GM18499 (cell line): Measurements from ENCODE around the gene SARDH.

Source experiments
- ATAC-seq: cut with Tn5 transposase; IDR thresholded peaks from one replicate; pipeline ENCODE4 v1.9.1; 2021; ENCODE audit warnings: moderate number of reproducible peaks; ENCODE audit not compliant: insufficient read depth, unreplicated experiment

Gene SARDH

DNA sequence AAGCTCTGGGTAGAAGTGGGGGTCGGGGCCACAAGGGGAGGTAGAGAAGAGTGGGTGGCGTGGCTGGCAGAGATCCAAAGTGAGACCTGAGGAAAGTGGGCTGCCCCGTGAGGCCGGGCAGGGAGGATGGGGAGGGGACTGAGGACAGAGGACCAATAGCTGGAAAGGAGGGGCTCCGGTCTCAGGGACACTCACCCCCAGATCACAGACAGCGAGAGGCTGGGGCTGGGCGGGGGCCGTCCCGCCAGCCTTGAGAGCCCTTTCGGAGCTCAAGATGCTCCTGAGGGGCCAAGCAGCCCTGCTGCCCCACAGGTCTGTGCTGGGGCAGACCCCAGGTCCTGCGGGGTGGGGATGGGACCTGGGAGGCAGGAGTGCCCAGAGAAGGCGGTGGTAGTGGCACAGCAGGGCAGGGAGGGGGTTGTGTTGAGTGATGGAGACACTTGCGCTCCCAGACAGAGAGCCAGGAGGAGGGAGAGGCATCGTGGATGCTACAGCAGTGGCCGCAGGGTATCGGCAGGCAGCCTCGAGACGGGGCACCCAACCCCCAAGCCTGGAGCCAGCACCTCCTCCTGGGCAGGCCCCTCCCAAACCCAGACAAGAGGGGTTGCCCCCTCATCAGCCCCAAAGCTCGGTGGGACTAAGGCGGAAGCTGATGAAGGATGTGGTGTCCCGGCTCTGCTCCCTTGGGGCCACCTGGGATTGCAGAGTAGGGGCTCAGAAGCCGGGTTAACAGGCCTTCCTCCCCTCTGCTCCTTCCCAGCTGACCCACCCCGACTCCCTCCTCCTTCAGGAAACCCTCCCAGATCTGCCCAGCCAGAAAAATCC is 3.4 kb downstream of the SARDH start:
- ATAC-seq, result no peak

DNA sequence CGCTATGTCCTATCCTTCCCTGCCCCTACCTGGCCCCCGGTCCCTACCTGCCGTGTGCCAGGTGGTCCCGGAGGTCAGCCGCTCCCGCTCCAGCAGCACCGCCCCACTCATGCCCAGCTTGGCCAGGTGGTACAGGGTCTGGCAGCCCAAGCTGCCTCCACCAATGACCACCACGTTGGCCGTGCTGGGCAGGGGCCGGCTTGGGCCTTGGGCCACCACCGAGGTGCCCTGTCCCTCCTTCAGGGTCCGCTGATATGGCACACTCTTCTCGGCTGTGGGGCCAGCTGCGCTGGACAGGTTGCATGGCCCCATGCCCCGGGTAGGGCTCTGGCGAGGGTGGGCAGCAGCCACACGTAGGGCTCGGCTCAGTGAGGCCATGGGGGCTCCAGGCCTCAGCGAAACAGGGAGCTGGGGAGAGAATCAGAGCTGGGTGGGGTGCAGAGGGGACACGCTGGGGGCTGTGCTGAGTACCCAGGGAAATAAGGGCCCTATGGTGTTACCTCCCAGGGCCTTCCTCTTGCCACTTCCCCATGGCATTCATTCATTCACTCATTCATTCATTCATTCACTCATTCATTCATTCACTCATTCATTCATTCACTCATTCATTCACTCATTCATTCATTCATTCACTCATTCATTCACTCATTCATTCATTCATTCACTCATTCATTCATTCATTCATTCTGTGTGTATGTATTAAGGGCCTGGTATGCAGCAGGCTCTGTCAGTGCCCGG is 4.2 kb downstream of the SARDH start:
- no peak for ATAC-seq

DNA sequence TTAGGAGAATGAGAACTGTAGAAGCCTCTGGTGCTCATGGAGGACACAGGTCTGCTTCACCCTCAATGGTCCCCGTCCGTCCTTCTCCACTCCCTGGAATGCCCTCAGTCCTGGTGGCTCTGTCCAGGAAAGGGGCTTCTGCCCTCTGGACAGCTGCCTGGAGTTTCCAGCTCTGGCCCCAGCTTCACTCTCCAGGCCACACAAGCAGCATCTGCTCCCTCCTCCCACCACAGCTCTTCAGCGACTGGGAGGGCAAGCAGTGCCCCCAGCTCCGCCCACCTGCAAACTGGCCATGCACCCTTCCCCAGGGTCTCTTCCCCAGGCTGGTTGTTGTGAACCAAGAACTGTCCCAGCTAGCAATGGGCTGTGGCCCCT is 4.7 kb downstream of the SARDH start:
- no peak for ATAC-seq

DNA sequence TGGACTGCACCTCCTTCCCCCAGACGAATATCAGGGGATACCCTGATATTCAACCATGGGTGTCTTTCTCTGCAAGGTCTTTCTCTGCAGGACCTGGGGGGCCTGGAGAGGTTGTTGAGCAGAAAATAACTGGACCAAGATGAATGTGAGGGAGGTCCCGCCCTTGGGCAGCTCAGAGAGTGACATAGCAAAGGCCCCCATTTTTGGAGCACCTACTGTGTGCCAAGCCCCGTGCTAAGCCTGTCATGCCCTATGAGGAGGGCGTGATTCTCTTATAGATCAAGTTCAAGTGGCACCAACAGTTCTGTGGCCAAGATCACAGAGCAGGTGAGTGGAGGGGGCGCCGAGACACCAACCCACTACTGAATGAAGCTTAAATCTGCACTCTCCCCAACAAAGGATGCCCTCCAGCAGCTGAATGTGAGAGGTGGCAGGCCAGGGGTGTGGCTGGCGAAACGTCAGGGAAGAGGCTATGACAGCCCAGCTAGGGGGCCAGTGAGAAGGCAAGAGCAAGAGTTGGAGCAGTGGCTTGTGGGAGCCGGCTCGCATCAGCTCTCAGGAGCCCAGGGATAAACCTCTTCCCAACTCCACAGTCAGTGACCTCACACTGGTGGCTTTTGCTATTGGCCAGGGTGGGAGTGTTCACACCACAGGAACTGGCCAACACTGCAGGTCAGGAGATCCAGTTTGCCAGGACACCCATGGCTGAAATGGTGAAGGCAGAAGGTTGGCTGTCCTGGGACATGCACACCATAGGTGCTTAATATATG is 5.3 kb downstream of the SARDH start:
- no peak for ATAC-seq

DNA sequence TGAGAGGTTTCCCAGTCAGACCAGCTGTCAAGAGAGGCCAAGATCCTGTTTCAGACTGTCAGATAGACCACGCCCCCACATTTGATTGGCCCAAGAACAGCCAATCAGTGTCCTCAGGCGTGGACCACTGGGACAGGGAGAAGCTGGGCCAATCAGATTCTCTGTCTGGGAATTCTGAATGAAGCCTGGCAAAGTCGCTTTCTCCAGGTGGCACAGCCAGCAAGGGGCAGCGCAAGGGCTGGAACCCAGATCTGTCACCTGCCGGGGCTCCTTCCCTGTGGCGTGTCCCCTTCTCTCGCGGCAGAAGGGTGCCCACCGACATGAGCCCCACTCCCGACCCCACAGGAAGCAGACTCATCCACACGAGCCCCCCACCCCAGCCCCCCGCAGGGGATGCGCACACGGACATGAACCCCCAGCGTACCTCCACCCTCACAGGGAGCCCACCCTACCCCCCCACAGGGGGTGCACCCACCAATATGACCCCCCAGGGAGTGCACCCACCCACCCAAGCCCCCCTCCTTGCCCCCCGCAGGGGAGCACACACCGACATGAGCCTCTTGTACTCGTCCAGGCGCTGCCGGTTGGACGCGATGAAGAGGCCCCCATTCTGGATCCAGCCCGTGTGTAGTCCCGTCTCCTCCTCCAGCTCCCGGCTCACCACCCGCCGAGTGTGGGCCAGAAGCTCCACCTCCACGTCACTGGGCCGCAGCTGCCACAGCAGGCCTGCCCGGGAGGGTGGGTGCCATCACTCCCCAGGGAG is 6.1 kb downstream of the SARDH start:
- ATAC-seq, result no peak

DNA sequence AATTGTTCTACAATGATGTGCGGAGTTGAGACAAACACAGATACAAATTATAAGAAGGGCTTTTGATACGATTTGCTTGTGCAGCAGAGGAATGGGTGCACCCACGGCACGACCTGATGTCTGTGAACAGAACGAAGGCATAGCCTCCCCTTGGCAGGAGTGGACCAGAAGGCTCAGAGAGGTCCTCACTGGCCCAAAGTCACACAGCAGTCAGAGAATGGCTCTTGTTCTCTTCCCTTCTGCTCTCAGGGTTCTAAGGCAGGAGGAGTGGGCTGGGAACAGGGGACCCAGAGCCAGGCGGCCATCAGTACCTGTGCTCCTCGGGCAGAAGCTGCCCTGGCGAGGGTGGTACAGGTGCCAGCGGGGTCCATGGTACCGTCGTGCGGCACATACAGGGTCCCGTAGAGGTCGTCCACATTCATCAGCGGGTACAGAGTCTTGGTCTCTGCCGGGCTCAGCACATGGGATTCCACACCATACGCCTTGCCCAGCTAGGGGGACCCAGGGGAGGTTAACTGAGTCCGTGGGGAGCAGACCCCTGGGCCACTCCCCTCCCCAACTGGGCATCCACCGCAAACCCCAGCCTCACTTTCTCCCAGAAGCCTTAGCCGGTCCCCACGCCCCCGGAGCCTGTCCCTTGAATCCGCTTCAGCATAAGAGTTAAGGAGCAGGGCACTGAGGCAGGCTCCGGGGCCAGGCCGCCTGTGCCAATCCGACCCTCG is 7.0 kb downstream of the SARDH start:
- no peak for ATAC-seq

DNA sequence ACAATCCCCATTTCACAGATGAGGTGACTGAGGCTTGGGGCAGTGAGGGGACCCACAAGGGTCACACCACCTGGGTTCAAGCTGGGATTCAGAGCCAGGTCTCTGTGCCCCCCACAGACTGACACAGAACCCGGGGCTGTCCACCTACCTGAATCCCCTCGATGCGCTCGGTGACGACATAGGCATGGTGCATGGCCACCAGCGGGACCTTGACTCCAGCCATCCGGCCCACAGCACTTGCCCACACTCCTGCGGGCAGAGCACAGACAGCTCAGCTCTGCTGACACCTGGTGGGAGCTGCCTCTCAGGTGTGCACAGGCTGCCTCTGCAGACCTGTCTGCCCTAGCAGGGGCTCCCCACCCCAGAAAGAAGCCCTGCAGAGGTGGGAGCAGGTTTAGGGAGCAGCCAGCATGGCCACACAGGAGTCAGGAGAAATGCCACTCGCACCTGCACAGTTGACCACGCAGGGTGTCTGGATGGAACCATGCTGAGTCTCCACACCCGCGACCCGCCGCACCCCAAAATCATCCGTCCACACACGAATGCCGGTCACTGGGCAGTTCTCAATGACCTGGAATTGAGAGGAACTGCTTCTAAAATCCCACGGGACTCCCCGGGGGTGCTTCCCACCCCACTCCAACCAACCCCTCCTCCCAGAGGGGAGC is 8.4 kb downstream of the SARDH start:
- no peak for ATAC-seq

DNA sequence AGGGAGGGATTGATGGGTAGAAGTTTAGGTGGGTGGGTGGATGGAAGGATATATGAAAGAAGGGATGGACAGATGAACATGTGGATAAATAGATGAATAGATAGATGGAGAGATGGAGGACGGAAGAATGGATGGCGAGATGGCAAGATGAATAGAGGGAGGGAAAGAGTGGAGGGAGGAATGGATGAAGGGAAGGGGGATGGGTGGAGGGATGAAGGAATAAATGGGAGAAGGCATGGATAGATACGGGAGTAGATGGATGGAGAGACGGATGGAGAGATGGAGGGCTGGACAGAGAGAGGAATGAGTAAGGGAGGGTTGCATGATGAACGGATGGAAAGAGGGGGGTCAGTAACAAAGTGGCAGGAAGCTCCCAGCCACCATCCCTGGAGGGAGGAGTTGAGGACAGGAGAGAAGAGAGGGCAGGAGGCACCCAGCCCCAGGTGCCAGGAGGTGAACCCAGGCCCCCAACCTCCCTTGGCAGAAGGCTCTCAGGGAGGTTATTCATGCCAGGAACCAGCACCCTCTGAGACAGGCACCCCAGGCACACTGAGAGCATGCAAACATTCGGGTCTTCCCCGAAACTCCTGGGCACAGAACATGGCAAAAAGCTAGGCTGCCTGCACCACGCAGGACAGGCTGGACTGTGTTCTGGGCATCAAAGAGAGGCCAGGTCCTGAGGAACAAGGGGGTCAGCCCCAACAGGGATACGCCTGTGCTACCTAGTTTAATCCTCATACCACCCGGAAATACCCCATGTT is 9.1 kb downstream of the SARDH start:
- no peak for ATAC-seq

DNA sequence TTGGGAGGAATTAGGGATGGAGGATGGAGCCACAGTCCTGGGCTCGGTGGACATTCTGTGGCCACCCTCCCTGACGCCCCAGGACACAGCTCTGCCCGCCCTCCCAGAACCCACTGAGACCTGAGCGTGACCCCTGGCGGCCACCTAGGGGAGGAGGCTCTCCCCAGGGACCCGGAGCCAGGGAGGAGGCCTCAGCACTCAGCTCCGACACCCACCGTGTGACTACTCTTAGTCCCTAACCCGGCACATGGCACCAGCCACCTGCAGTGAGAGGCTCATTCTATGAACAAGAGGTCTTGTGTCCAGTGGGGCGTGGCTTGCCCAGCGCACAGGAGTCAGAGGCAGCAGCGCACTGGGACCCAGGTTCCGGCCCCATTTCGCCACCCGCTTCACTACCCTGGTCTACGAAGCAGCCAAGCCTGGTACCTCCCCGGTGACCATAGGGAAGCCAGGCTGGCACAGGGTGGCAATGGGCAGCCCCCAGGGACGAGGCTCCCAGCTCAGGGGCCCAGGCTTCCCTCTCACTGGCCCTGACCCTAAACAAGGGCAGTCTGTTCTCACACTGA is 10.2 kb downstream of the SARDH start:
- no peak for ATAC-seq

DNA sequence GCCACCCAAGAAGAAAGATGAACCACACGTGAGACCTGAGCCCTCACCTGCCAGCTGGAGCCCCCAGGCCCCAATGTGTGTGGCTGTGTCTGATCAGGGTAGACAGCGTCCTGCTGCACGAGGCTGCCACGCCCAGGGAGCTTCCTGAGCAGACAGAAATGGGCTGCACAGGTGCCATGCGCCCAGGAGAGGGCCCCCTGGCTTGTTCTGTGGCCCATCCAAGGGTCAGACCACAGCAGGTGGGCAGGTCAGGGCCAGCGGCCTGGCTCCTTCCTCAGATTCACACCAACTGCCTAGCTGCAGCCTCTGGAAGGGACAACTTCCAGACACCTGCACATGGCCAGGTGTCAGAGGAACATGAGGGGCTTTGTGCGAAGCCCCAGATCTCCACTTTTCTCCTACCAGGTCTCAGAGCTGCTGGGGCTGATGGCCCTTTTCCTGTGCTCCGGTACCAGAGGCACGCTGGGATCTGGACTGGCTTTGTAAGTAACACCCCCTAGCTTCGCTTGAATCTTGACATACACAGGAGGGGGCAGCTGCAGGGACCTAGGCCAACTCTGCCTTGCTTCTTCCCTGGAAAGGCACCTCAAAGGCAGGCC is 10.8 kb downstream of the SARDH start:
- no peak for ATAC-seq

DNA sequence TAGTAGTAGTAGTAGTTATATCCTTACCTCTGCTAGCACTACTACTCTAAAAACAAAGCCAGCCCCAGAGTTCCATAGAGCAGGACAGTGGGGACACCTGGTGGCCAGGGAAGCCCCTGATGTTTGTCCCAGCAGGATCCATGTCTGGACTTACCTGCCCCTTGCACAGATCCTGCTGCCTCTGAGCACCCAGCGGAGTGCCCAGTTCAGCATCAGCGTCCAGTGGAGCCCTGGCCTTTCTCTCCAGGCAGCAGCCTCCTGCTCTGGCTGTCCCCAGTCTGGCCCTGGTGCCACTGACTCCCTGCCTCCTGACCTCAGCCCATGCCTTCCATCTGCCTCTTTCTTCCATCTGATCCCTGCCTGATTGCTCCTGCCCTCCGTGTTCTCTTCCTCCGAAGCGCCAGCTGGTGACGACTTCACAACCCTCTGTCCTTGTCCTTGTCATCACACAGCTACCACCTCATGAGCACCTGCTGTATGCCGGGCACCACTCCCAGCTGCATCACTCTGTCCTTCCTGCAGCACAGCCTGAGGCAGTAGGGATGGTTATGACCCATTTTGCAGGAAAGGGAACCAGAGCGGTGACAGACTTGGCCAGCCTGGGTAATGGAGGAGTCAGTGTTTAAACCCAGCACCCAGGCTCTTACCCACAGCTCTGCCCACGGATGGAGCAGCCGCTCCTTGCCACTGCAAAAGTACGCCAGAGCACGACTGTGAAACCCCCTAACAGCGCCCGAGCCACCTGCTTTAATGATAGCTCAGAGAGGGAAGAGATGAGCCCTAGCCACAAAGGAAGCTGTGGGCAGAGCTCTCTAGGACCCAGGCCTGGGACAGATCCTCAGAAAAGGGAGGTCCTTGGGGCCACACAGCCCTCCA is 11.5 kb downstream of the SARDH start:
- no peak for ATAC-seq

DNA sequence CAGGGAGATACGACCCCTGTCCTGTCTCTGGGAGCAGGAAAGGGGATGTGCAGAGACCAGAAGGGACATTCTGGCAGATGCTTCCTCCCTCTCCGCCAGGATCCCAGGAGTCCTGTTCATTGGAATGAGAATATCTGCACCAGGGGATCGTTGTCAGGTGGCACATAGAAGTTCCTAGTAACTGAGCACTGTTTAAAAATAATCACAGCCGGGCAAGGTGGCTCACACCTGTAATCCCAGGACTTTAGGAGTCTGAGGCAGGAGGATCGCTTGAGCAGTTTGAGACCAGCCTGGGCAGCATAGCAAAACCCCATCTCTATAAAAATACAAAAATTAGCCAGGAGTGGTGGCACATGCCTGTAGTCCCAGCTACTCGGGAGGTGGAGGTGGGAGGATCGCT is 12.3 kb downstream of the SARDH start:
- no peak for ATAC-seq

DNA sequence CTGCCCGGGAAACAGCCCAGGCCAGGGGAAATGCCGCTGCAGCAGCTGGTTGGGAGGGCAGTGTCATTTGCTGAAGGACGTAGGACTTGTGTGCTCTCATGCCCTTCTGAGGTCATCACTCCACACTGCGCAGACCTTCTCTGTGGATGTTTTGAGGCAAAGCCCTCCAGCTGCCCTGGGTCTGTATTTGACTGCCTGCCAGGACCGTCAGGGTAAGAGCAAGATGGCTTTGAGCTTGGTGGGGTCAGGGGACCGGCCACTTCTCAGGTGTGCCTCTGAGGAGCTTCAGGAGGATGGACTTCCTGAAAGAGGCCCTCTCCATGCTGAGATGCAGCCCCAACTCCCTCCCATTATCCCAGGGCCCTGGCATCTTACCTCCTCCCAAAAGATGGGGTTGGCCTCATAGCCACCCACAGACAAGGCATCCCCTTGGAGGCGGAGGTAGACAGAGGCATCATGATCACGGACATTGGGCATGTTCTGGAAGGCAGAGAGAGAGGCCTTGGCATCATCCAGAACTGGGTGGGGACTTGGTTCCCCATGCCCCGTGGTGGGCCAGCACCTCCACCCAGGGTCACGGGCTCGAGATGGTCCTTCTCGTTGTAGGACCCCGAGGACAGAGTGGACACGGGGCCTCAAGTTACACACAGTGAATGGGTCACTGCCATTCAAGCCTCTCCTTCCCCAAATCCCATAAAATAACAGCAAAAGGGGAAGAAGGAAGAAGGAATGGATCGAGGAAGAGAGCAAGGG is 19.4 kb downstream of the SARDH start:
- ATAC-seq, result no peak

DNA sequence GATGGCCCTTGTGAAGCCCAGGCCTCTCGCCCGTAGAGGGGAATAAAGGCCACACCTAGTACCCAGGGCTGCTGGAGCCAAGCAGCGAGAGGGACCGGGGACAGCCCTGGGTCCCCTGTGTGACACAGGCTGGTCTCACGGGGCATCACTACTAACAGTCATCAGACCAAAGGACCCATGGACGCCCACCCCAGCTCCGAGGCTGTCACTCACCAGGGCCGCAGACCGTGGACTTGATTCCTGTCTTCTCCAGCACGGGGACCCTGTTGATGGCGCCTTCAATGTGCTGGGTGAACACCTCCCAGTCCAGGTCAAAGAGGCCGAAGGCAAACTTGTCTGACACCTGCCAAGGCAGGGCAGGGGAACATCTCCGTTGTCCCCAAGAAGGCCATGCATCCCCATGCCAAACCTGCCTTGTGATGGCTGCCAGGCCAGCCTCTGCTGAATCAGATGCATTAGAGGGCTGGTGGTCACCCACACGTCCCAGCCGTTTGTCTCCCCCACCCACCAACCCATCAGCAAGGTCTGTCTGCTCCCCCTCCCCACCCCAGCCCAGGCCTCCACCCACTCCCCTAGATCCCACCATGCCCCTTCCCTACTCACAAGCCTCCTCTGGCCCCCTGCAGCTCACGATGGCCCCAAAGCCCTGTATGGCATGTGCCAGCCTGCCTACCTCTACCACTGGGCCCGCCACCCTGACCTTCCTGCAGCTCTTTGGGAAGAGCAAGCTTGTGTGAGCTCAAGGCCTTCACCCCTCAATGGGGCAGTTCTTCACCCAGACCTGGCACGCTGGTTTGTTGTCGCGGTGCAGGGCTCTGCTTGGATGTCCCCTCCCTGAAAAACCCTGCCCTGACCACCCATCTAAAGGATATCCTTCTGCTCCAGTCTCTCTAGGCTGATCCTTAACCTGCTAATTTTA is 20.8 kb downstream of the SARDH start:
- no peak for ATAC-seq

DNA sequence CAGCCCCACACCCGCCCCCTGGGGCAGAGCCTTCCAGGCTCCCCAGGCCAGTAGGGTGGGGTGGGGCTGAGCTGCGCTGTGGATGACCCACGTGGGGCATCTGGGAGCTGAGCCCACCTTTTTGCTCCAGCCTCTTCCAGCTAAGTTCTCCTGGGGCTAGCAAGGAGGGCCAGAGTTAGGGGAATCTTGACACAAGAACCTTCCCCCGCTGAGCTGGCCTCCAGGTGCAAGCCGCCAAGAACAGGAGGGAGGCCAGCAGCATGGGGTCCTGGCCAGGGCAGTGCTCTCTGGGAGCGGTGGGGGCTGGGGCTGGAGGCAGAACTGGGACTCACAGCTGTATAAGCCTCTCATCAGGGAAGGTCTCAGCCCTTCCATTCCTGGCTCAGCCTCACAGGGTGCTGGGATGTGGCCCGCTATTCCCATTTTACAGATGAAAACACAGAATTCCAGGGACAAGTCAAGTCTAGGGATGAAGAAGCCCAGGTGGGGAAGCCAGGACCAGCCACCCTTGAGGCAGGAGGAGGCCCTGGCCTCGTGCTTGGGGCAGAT is 21.5 kb downstream of the SARDH start:
- ATAC-seq, result no peak
